GM04503 (cell line): ENCODE data around the gene SDR42E1.

Source experiments
- DNase-seq: peaks from one replicate; pipeline ENCODE4 v3.0.0-alpha.2; 2012; ENCODE audit warnings: low read depth

The SDR42E1 gene

DNA sequence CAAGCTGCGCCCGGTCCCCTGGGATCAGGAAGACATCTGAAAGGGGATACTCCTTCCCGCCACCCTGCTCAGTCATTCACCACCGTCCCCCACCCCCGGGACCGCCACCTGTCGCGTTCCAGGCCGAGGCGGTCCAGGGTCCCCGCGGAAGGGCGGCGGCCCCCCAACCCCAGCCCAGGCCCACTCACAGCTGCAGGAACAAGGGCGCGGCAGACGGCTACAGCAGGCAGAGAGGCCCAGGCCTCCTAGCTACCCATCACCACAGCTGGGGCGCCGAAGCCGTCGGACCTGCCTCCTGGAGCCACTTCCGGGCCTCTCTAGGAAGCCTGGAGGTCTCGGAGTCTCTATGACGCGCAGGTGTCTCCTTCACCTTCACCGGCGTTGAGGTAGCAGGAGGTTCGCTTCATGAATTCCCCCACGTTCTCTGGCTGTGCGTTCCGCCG lies at the start of gene SDR42E1:
Gene SDR42E1 (minus strand): TSS at position 272 of the 443 bp plus-strand sequence. CDS start 10,612 bp downstream, outside the sequence.
- DNase-seq: no peak

DNA sequence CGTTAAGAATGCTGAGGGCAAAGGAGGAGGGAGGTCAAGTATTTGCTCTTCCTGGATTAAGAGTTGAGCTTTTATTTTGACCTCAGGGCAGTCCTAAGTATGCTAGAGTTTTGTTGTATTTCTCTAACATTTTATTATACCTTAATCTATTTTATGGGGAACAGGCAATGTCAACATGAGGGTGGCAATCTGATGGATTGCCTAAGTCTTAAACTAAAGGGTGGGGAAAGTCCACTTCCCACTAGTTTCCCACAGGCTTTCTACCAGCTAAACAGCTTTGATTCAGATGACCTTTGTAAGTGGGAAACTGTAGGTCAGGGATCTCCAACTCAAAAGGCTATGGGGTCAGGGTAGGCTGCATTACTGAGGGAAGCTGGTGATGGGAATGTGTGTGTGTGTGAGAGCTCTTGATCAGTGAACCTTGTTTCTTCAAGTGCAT lies 48.7 kb upstream of the SDR42E1 start:
- no peak for DNase-seq

GRCh38 chr16:82059161-82059982 lies 48.1 kb upstream of the SDR42E1 start:
- DNase-seq: no peak

- DNase-seq: no peak
Measured at GRCh38 chr16:82056550-82056896, 45.3 kb upstream of the SDR42E1 start.

GRCh38 chr16:82055728-82056549 lies 44.7 kb upstream of the SDR42E1 start:
- no peak for DNase-seq

DNA sequence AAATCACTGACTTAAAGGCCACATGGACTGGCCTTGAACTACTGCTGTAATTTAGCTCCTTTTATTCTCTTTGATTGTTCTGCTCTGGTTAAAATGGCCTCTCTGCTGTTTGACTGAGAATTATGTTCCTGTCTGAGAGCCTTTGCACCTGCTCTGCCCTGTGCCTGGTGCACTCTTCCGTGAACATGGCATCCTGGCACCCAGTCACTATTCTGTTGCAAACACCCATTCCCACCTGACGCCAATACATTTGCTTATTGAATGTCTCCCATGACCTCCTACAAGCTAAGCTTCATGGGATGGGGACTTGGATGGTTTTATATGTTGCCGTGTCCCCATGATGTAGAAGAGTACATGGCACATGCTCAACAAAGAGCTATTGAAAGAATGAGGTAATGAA lies 43.8 kb upstream of the SDR42E1 start:
- no peak for DNase-seq

- no peak for DNase-seq
Measured at GRCh38 chr16:82051656-82052055, 40.4 kb upstream of the SDR42E1 start.

DNA sequence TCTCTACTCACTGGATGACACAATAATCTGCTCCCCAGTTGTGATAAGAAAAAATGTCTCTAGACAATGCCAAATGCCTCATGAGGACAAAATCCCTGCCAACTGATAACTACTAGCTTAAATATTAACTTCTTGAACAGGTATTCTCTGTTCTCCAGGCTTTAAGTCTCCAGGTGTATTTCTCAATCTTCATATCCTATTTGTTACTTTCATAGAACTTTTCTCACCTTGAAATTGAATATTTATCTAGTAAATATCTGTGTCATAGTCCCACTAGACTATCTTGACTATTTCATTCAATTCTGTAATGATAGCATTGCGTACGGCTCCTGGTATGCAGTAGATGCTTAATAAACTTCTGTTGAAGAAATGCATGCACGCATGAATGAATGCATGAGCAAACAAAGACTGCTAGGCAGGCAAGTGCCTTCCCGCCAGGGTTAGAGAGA lies 39.7 kb upstream of the SDR42E1 start:
- no peak for DNase-seq

DNA sequence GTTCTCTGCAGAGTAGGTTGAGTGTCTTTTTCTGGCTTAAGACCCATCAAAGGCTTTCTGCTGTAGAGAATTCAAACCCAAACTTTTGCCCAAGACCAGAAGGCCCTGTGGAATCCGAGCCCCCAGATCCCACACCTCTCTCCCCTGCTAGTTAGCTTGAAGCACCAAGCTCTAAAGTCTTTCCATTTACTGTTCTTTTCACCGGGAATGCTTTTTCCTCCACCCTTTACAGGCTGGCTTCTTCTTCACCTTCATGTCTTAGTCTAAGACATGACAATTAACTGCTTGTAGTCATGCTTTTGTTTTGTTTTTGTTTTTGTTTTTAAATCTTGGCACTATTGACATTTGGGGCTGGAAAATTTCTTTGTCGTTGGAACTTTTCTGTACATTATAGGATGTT lies 39.2 kb upstream of the SDR42E1 start:
- DNase-seq: no peak

DNA sequence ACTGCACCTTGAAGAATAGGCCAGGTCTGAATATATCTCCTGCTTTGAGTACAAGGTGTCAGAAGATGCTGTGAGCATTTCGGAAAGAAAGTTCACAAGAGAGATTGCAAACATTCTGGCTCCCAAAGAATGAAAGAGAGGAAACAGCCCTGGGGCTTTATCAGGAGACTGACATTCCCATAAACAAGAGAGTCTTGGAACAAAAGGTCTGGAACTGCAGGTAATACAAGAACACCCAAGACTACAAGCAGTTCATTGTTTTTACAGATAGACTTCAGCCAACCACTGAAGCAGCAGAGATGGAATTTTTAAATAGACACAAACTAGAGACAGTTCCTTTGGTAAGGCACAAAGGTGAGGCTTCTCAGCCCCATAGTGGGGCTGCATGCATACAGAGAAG lies 38.2 kb upstream of the SDR42E1 start:
- no peak for DNase-seq

DNA sequence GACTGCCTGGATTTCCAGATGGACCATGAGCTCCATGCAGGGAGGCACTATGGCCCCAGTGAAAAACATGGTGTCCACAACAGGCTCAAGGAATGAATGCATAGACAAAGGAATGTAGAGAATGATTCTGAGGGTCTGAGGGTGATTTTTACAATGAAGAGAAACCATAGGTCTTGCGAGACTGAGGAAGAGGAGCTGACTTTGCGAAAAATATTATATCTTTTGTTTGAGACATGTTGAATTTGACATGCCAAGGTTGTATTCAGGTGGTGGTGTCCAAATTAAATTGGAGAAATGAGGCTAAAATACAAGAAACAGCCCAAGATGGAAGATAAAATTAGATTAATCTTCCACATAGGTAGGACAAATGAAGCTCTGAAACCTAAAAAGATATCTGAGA lies 36.5 kb upstream of the SDR42E1 start:
- DNase-seq: no peak

- DNase-seq: no peak
Measured at GRCh38 chr16:82047374-82047773, 36.1 kb upstream of the SDR42E1 start.

DNA sequence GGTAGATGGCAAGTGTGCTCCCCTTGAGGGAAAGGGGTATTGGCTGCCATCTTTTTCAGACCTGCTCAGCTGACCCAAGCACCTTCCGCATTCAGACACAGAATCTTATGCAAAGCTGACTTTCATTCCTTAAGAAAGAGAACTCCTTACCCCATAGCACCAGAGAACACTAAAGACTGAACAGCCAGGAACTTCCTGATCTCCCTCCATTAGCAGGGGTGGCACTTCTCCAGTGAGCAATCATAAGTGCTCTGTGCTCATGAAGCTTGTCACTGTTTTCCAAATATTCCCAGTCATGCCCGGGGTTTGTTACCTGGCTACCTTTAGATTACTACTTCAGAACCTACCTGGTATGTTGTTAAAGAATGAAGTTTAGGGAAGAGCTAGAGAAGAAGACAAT lies 35.7 kb upstream of the SDR42E1 start:
- no peak for DNase-seq

GRCh38 chr16:82046541-82046940 lies 35.3 kb upstream of the SDR42E1 start:
- no peak for DNase-seq

- DNase-seq: no peak
Measured at GRCh38 chr16:82045465-82045864, 34.2 kb upstream of the SDR42E1 start.

GRCh38 chr16:82044585-82044911 lies 33.3 kb upstream of the SDR42E1 start:
- DNase-seq: no peak

GRCh38 chr16:82043680-82044584 lies 32.7 kb upstream of the SDR42E1 start:
- DNase-seq: peak; percentile 90

GRCh38 chr16:82042846-82043245 lies 31.6 kb upstream of the SDR42E1 start:
- no peak for DNase-seq

GRCh38 chr16:82042144-82042543 lies 30.9 kb upstream of the SDR42E1 start:
- DNase-seq: no peak

DNA sequence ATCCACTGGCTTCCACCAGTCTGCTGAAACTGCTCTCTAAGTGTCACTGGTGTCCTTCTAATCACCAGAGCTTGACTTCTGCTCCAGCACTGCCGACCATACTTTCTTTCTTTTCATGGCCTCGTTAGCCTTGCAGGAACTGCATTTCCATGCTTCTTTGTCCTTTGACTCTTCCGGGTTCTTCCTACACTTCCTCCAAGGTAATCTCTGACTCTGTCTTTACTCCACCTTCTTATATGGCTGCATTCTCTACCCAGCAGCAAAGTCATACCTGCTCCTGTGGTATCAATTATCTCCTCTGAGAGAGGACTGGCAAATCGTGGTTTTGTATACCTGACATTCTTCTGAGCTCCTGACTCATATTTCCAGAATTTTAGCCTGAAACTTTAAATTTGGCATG lies 30.3 kb upstream of the SDR42E1 start:
- no peak for DNase-seq

- no peak for DNase-seq
Measured at GRCh38 chr16:82040296-82040695, 29.0 kb upstream of the SDR42E1 start.

DNA sequence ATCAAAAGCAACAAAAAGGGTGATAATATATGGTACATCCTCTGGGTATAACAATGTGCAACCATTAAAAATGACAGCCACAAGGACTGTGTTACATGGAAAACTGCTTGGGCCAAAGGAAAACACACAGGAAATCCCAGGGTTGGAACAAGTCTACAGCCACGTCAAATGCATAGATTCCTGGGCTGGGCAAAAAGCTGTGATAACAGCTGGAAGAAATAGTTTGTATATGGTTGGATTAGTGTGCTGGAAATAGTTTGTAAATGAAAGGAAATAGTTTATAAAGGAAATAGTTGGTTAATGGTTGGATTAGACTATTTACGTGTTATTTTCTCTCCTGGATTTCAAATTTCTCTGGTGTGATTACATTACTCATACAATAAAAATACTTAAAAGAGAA lies 26.4 kb upstream of the SDR42E1 start:
- no peak for DNase-seq
